Right renal cortex interstitium (tissue), 3 donors: Measurements from ENCODE around the gene ANGPTL4. TPM values are rescaled to one million over a fixed set of nuclear protein-coding genes. Genes with fewer than 3 reads are reported as not detected.
"Not testable (repeated sequence)": the region's sequence is repeated elsewhere in the genome, so short reads cannot be mapped to it uniquely, and the experiment has no call there.

ENCODE experiments used
- DNase-seq, 3 donors: peaks; one replicate each; pipeline ENCODE4 v3.0.0-alpha.2; 2013; ENCODE audit warnings: low read depth in 3 of 3, low spot score in 2 of 3
- polyA plus RNA-seq, 3 donors: library from polyadenylated mRNA; unstranded; fragments of 120-200 nt; gene quantifications; one replicate each; pipeline ENCODE4 v1.2.1, GENCODE V29; 2013; ENCODE audit not compliant: insufficient read length in 3 of 3

The ANGPTL4 gene, protein sequence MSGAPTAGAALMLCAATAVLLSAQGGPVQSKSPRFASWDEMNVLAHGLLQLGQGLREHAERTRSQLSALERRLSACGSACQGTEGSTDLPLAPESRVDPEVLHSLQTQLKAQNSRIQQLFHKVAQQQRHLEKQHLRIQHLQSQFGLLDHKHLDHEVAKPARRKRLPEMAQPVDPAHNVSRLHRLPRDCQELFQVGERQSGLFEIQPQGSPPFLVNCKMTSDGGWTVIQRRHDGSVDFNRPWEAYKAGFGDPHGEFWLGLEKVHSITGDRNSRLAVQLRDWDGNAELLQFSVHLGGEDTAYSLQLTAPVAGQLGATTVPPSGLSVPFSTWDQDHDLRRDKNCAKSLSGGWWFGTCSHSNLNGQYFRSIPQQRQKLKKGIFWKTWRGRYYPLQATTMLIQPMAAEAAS
- 1 to 10 TPM; 1.4 to 2.5 (median 1.7) TPM for polyA plus RNA-seq

DNA sequence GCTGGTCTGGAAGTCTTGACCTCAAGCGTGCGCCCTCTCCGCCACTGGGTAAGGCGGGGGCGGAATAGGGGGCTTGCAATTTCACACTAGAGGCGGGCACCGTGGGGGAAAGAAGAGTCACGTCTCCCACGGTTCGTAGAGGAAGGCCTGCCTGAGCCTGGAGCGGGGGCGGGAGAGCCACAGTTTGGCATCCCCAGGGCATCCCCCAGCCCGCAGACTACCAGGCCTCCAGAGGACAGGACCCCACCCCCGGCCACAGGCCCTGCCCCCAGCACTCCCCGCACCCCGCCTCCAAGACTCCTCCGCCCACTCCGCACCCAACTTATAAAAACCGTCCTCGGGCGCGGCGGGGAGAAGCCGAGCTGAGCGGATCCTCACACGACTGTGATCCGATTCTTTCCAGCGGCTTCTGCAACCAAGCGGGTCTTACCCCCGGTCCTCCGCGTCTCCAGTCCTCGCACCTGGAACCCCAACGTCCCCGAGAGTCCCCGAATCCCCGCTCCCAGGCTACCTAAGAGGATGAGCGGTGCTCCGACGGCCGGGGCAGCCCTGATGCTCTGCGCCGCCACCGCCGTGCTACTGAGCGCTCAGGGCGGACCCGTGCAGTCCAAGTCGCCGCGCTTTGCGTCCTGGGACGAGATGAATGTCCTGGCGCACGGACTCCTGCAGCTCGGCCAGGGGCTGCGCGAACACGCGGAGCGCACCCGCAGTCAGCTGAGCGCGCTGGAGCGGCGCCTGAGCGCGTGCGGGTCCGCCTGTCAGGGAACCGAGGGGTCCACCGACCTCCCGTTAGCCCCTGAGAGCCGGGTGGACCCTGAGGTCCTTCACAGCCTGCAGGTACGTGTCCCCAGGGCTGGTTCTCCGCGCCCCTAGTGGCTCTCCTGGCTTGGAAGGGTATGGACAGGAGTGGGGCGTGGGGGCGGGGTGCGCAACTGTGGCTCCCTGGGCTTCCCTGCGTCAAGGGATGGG lies at the start of gene ANGPTL4:
TSS of gene ANGPTL4 (plus strand) at position 353 of the 969 bp plus-strand sequence. CDS start at position 520, 167 bp downstream.
- no peak for DNase-seq

DNA sequence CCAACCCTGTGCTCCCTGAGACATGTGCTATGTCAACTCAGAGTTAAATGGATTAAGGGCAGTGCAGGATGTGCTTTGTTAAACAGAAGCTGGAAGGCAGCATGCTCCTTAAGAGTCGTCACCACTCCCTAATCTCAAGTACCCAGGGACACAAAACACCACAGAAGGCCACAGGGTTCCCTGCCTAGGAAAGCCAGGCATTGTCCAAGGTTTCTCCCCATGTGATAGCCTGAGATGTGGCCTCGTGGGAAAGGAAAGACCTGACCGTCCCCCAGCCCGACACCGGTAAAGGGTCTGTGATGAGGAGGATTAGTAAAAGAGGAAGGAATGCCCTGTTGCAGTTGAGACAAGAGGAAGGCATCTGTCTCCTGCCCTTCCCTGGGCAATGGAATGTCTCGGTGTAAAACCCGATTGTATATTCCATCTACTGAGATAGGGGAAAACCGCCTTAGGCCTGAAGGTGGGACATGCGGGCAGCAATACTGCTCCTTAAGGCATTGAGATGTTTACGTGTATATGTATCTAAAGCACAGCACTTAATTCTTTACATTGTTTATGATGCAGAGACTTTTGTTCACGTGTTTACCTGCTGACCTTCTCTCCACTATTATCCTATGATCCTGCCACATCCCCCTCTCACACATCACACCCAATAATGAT lies 48.8 kb upstream of the ANGPTL4 start:
- DNase-seq: not testable (repeated sequence)

DNA sequence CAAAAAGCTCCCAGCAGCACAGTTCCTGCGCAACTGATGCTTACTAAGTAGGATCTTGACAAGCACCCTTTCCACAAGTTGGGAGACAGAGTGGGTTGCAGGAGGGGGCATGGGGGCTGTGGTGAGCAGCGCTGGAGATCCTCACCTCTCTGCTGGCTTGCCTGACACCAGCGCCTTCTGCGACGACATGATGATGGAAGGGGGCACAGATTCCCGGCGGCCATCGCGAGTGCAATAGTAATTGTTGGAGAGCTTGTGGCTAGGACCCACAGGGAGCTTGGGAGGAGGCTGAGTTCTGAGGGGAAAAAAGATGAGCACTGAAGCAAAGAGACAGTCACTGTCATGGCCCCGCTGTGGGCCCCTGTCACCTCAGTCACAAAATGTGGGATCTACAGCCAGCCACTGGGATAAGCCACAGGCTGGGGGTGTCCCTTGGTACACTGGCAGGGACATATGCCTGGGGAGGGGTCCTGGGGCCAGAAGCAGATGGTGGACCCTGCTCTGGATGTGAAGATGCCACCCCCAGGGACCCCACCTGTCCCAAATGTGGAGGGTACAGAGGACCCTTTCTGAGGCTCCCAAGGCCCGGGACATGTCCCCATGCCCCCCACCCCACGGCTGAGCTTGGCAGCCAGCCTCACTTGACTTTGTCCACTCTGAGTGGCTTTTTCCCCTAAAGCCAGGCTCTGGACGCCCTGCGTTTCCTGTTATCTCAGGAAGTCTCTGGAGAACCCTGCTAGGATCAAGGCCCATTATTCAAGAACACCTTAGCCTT lies 47.4 kb upstream of the ANGPTL4 start:
- no peak for DNase-seq

DNA sequence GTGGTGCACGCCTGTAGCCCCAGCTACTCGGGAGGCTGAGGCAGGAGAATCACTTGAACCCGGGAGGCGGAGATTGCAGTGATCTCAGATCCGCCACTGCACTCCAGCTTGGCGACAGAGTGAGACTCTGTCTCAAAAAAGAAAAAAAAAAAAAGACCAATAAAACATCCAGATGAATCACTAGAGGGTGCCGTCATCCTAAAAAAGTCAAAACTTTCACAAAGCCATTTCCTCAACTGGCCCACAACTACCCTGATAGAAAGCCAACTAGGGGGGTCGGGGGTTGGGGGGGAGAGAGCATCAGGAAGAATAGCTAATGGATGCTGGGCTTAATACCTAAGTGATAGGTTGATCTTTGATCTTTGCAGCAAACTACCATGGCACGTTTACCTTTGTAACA lies 45.1 kb upstream of the ANGPTL4 start:
- not testable (repeated sequence) for DNase-seq

DNA sequence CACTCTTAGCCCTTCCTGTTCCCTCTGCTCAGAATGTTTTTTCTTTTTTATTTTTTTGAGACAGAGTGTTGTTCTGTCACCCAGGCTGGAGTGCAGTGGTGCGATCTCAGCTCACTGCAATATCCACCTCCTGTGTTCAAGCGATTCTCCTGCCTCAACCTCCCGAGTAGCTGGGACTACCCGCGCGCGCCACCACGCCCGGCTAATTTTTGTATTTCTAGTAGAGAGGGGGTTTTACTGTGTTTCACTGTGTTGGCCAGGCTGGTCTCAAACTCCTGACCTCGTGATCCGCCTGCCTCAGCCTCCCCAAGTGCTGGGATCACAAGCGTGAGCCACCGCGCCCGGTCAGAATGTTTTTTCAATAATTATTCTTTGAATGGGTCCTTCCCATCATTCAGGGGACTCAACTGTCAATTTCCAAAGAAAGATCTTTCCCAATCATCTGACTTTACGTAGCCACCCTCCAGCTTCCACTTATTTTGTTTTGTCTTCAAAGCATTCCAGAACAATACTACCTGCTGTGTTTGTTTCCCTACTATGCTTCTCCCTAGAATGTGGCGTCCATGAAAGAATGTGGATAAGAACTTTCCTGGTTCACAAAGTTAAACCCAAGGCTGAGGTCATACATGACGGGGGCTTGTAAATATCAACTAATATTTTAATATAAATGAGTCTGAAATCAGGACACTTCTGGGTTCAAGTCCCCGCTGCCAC lies 44.0 kb upstream of the ANGPTL4 start:
- DNase-seq: no peak

DNA sequence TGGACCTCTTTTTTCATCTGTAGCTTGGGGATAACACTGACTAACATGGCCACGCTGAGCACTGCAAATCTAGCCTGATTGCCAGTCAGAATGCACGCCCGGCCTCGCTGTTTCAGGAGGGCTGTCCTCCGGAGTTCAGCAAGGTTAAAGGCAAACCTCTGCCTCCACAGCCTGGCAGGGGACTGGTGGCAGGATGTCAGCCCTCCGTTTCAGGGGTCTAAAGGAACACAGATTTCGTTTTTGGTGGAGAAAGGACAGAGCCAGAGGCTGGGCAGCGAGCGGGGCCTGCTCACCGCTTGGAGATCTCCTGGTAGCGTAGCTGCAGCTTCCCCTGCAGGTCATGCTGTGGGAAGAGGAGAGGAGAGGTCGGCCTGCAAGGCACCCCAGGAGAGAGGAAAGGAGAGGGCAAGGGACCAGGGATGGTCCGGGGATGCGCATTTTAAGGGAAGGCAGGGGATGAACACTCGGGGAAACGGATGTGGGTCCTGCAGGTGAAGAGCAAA lies 43.3 kb upstream of the ANGPTL4 start:
- DNase-seq: no peak

DNA sequence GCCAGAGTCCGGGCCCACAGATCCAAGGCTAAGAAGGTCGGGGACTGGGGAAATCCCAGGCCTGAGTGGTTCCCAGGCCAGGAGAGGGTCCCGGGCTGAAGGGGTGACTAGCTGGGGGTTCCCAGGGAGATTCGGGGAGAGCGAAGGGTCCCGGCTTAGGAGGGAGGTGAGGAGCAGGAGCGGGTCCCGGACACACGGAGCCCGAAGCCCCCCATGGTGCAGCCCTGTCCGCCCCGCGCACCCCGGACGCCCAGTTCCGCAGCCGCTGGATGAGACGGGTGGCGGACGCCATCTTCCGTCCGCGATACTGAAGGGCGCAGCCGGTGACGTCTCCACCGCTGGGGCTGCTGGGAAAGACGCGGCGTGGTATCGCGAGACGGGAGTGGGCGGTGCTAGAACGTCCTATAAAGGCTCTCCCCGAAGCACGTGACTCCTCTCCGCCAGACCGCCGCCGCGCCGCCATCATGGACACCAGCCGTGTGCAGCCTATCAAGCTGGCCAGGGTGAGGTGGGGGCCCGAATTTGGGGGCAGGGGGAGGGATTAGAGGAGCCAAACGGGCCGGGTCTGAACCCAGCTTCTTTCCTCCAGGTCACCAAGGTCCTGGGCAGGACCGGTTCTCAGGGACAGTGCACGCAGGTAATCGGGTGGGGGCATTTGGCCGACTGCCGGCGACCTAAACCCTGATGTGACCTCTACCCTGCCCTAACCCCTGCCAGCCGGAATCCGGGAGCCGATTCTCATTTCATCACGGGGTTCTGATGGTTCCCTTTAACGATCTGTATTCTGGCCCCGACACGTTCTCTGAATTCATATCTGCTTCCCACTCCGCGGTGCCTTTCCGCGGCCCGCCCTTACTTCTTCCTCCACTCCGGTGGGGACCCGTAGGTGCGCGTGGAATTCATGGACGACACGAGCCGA lies 42.6 kb upstream of the ANGPTL4 start, which contains the start of the genes NDUFA7 and RPS28:
TSS of gene NDUFA7 (minus strand) at position 309 of the 919 bp plus-strand sequence. CDS start at position 292, 17 bp downstream.
TSS of gene RPS28 (plus strand) at position 430 of the 919 bp plus-strand sequence. CDS start at position 465, 35 bp downstream.
- DNase-seq: peak; percentile 91 to 96 (median 95)

DNA sequence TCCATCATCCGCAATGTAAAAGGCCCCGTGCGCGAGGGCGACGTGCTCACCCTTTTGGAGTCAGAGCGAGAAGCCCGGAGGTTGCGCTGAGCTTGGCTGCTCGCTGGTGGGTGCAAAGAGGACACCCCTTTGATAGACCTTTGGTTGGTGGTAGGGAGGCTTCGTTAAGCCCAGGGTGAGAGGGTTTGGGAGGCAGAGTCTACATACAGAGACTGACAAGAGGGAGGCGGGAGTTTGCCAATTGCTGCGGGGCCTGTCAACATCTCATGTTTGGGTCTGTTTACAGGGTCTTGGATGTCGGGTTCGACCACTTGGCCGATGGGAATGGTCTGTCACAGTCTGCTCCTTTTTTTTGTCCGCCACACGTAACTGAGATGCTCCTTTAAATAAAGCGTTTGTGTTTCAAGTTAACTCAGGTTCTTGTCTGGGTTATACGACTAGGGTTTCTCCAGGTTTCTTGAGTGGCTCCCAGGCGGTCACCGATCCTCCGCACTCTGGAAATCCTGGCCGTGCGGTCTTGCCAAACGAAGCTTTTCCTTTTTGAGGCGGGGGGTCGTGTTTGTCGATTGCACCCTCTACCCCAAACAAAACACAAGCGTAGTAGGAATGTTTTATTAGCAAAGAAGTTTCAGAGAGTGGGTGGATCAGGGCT lies 41.8 kb upstream of the ANGPTL4 start:
- no peak for DNase-seq

DNA sequence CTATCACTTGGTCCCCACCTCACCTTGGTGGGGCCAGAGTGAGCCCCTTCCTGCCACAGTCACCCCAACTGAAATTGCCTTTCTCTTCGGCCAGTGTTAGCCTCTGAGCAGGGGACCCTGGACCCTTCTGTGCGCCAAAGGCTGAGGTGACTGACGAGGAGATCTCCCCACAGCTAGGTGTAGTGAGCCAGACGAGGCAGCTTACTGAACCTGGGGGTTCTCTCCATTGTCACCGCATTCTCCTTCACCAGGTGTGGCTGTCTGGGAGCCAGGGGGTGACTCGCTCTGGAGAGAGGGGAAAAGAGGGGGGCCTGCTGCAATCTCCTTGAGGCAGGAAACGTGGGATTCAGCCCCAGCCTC lies 41.3 kb upstream of the ANGPTL4 start:
- DNase-seq: no peak

DNA sequence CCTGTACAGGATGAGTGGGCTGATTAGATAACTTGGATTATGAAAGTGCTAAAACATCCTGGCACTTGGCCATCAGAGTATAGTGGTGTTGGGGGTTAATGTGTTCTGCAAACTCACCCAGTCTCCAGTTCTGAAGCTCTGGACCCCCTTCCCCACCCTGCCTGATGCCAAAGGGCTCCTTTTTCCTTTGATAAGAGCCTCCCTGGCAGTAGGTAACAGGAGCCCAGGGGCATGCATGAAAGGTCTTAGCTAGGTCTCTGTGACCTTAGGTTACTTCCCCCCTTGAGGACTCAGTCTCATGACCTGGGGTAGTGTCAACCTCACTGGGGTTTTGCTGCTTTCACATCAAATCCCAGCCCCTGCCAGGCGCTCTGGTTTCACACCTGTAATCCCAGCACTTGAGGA lies 40.2 kb upstream of the ANGPTL4 start:
- no peak for DNase-seq

DNA sequence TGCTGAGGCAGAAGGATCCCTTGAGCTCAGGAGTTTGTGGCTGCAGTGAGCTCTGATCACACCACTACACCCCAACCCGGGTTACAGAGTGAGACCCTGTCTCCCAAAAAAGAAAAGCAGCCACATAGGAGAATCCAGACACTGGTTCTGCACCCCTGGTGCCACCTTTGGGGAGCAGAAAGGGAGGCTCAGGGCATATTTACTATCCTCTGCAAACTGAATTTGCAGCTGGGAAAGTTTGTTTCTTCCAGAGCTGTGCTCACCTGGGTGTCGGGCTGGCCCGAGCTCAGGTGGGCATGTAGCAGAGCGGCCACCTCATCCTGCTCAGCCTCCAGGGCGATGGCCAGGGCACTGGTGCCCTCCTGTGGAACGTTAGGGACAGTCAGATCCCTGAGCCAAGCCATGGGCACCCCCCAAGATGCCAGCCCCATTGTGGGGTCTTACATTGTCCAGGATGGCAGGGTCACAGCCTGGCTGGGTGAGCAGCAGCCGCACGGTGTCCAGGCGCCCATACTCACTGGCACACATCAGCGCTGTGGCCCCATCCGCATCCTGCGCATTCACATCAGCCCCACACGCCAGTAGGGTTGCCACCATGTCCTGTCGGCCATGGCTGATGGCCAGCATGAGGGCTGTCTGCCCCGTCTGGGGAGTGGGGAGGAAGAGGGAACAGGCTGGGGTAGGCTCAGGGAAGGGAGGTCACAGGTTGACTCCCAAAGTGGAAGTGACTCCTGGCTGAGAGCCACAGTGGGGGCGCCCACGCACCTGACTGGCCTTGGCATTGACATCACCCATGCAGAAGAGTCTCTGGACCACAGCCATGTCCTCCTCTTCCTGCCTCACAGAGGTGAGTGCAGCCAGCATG lies 39.5 kb upstream of the ANGPTL4 start:
- no peak for DNase-seq

DNA sequence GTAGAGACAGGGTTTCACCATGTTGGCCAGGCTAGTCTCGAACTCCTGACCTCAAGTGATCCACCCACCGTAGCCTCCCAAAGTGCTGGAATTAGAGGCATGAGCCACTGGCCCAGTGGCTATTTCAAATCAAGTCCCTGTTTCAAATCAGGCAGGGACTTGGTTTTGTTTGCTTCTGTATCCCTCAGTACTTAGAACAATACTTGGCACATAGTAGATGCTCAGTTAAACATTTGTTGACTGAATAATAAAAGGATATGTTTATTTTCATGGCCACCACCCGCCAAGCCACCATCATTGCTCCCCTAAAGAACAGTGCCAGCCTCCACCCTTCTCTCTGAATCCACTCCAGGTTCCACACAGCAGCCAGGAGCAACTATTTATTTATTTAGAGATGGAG lies 38.5 kb upstream of the ANGPTL4 start:
- no peak for DNase-seq

DNA sequence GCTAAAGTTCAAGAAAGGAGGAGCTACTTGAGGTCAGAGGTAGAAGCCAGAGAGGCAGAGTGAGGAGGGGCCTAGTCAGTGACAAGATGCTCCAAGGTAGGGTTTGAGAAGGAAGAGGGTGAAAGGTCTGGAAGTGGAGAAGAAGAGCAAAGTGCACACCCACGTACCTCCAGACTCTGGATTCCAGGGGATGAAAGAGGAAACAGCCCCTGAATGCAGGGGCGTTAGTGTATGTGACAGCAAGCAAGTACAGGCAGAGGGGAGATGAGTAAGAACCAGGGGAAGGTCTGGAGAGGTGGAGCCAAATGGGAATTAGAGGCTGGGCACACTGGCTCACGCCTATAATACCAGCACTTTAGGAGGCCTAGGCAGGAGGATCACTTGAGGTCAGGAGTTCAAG lies 34.0 kb upstream of the ANGPTL4 start:
- DNase-seq: no peak

DNA sequence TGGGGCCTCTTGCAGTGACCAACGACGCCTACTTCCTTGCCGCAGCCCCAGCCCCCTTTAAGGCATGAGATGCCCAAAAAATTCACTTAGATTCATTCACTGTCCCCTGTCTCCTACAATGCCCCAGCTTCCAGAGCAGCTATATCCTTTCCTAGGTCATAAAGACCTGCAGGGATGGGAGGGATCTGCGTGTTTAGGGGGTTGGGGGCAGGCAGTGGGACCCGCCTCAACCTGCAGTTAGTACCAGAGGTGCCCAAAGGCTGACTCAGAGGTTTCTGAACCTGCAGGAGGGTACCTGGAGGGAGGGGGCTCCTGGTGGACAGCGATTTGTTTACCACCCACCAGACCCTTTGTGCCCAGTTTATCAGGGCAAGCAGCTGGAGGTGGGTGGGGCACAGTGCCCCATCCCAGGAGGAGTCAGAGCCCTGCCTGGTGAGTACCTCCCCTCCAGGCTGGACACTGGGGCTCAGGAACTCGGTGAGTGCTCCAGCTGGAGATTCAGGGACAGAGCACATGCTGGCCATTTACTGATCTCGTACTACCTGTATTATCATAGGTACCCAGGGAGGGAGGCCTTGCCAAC lies 32.6 kb upstream of the ANGPTL4 start:
- no peak for DNase-seq

DNA sequence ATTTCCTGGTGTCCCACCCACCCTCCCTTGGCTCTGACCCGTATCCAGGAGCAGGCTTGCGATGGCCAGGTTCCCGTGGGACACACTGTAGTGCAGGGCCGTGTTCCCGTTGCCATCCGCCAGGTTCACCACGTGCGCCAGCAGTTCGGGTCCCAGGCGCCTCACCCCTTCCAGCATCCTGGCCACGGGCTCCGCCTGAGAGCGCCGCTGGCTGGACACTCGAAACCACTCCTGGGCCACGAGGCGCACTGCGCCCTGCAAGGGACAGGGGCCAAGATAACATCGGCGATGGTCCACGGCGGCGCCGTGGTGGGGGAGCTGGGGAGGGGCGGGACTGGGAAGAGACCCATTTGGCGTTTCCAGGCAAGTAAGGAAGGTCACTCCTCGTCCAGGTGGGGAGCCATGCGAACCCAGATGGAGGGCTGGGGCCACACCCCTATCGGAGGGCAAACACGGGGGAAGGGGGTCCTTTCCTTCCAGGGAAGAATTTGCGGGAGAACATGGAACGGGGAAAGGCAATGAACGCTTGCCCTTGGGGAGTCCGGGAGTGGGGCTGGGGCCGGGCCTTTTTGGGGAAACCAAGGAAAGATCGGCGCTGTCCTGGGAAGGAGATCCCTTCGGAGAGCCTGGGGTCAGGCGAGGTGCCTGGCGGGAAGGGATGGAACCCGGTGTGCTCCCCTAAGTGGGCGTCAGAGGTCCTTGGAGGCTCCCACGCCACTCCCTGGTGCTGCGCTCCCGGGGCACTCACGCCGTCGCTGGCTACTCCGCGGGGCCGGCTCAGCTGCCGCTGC lies 30.8 kb upstream of the ANGPTL4 start:
- no peak for DNase-seq
